HG02885 (cell line): ENCODE data around the gene RYK.

Experiments
- ATAC-seq: cut with Tn5 transposase; IDR thresholded peaks from one replicate; pipeline ENCODE4 v1.9.1; 2021; ENCODE audit warnings: mild to moderate bottlenecking; ENCODE audit not compliant: unreplicated experiment, poor library complexity

The RYK gene

GRCh38 chr3:134161898-134162615, 88.6 kb downstream of the RYK start:
- ATAC-seq = no peak

- ATAC-seq = no peak
Observed at GRCh38 chr3:134155446-134155845, 95.2 kb downstream of the RYK start.

GRCh38 chr3:134153761-134154160, 96.9 kb downstream of the RYK start:
- no peak for ATAC-seq

- no peak for ATAC-seq
Observed at GRCh38 chr3:134150476-134150875, 100.2 kb downstream of the RYK start.

- ATAC-seq = no peak
Observed at GRCh38 chr3:134149286-134149685, 101.4 kb downstream of the RYK start.

- no peak for ATAC-seq
Observed at GRCh38 chr3:134148534-134148933, 102.1 kb downstream of the RYK start.

GRCh38 chr3:134147411-134147810, 103.2 kb downstream of the RYK start:
- ATAC-seq = no peak

- no peak for ATAC-seq
Observed at GRCh38 chr3:134146666-134147065, 104.0 kb downstream of the RYK start.

- ATAC-seq = no peak
Observed at GRCh38 chr3:134145183-134145582, 105.5 kb downstream of the RYK start.

GRCh38 chr3:134144694-134145093, 106.0 kb downstream of the RYK start:
- ATAC-seq = no peak

GRCh38 chr3:134143828-134144401, 106.7 kb downstream of the RYK start:
- ATAC-seq = no peak

- ATAC-seq = no peak
Observed at GRCh38 chr3:134136604-134137003, 114.1 kb downstream of the RYK start.

- no peak for ATAC-seq
Observed at GRCh38 chr3:134134698-134135415, 115.8 kb downstream of the RYK start.

GRCh38 chr3:134134240-134134639, 116.4 kb downstream of the RYK start:
- no peak for ATAC-seq

GRCh38 chr3:134132961-134133360, 117.7 kb downstream of the RYK start:
- no peak for ATAC-seq

GRCh38 chr3:134126153-134126552, 124.5 kb downstream of the RYK start:
- ATAC-seq = no peak

- ATAC-seq = no peak
Observed at GRCh38 chr3:134114726-134115125, 135.9 kb downstream of the RYK start.

- no peak for ATAC-seq
Observed at GRCh38 chr3:134111616-134112015, 139.0 kb downstream of the RYK start.

GRCh38 chr3:134110963-134111362, 139.7 kb downstream of the RYK start:
- no peak for ATAC-seq
